GM19397 (cell line): ENCODE data around the gene ALS2.

ENCODE experiments used
- ATAC-seq: cut with Tn5 transposase; IDR thresholded peaks from one replicate; pipeline ENCODE4 v1.9.1; 2021; ENCODE audit warnings: mild to moderate bottlenecking, moderate library complexity; ENCODE audit not compliant: unreplicated experiment

The ALS2 gene

GRCh38 chr2:201758234-201758633, 22.5 kb downstream of the ALS2 start:
- no peak for ATAC-seq

- ATAC-seq = no peak
Measured at GRCh38 chr2:201754717-201755415, 25.9 kb downstream of the ALS2 start.

GRCh38 chr2:201751566-201751965, 29.2 kb downstream of the ALS2 start:
- ATAC-seq = no peak

- no peak for ATAC-seq
Measured at GRCh38 chr2:201746551-201746950, 34.2 kb downstream of the ALS2 start.

- ATAC-seq = no peak
Measured at GRCh38 chr2:201735486-201735885, 45.2 kb downstream of the ALS2 start.

- ATAC-seq = no peak
Measured at GRCh38 chr2:201734111-201734510, 46.6 kb downstream of the ALS2 start.

- no peak for ATAC-seq
Measured at GRCh38 chr2:201733544-201733943, 47.2 kb downstream of the ALS2 start.

GRCh38 chr2:201730651-201731285, 50.0 kb downstream of the ALS2 start:
- ATAC-seq = no peak

- no peak for ATAC-seq
Measured at GRCh38 chr2:201715459-201715858, 65.3 kb downstream of the ALS2 start.

GRCh38 chr2:201712726-201713125, 68.0 kb downstream of the ALS2 start:
- no peak for ATAC-seq

- no peak for ATAC-seq
Measured at GRCh38 chr2:201709747-201710146, 71.0 kb downstream of the ALS2 start.

GRCh38 chr2:201709049-201709448, 71.7 kb downstream of the ALS2 start:
- no peak for ATAC-seq

GRCh38 chr2:201707753-201708152, 73.0 kb downstream of the ALS2 start:
- ATAC-seq = no peak

- ATAC-seq = no peak
Measured at GRCh38 chr2:201707142-201707541, 73.6 kb downstream of the ALS2 start.

- no peak for ATAC-seq
Measured at GRCh38 chr2:201704536-201704935, 76.2 kb downstream of the ALS2 start.

- no peak for ATAC-seq
Measured at GRCh38 chr2:201701646-201702045, 79.1 kb downstream of the ALS2 start.

- no peak for ATAC-seq
Measured at GRCh38 chr2:201699416-201699815, 81.3 kb downstream of the ALS2 start.

GRCh38 chr2:201698588-201699226, 82.0 kb downstream of the ALS2 start, which contains the start of gene MPP4:
Gene MPP4 (minus strand): TSS chr2:201698644. CDS start chr2:201693954, 4,690 bp downstream.
- ATAC-seq = no peak

- no peak for ATAC-seq
Measured at GRCh38 chr2:201697899-201698298, 82.8 kb downstream of the ALS2 start.

- ATAC-seq = no peak
Measured at GRCh38 chr2:201696151-201696659, 84.5 kb downstream of the ALS2 start.

- no peak for ATAC-seq
Measured at GRCh38 chr2:201685156-201685555, 95.6 kb downstream of the ALS2 start.

GRCh38 chr2:201680743-201681142, 100.0 kb downstream of the ALS2 start:
- no peak for ATAC-seq
